A673 (cell line): ENCODE data around the gene POMT2. TPM values are rescaled to one million over a fixed set of nuclear protein-coding genes. Genes with fewer than 3 reads are reported as not detected.

Source experiments
- BruUV-seq: library from RNA; stranded (reverse); fragments of 400-500 nt; replicated peaks from 2 replicates; lab custom pipeline; 2021; lab: Mats Ljungman, UMichigan
- CTCF ChIA-PET: fragments of 300-600 bp; sonication (Branson Sonifier 250); formaldehyde crosslinking; loops from one replicate; lab custom pipeline; 2022; ENCODE audit warnings: antibody characterized with exemption; lab: Charles Lee
- POLR2A ChIA-PET: fragments of 300-600 bp; sonication (Branson Sonifier 250); formaldehyde crosslinking; loops from one replicate; lab custom pipeline; 2022; ENCODE audit warnings: antibody characterized with exemption; ENCODE audit not compliant: low non-redundant PET; lab: Charles Lee
- DNase-seq: peaks from one replicate; pipeline ENCODE4 v3.0.0-alpha.2; 2015; ENCODE audit warnings: low spot score
- H3K27ac ChIP-seq: fragments of 200-600 bp; sonication (generic); 2 replicates; pipeline ENCODE4 v1.5.1; 2016; ENCODE audit warnings: mixed run types, low read depth, mild to moderate bottlenecking, mixed read lengths, antibody characterized with exemption, low read length; ENCODE audit not compliant: poor library complexity, severe bottlenecking
- H3K27me3 ChIP-seq: fragments of 200-600 bp; sonication (generic); replicated peaks from 2 replicates; pipeline ENCODE4 v1.6.1; 2017; ENCODE audit warnings: mixed run types, low read depth, mild to moderate bottlenecking, mixed read lengths, antibody characterized with exemption, low read length; ENCODE audit not compliant: insufficient read depth, poor library complexity
- H3K36me3 ChIP-seq: fragments of 200-600 bp; sonication (generic); 2 replicates; pipeline ENCODE4 v1.6.1; 2016; ENCODE audit warnings: mixed run types, mild to moderate bottlenecking, mixed read lengths, antibody characterized with exemption, low read length; ENCODE audit not compliant: insufficient read depth, poor library complexity, severe bottlenecking
- H3K4me1 ChIP-seq: fragments of 200-600 bp; sonication (generic); 2 replicates; pipeline ENCODE4 v1.6.1; 2017; ENCODE audit warnings: mixed run types, mild to moderate bottlenecking, mixed read lengths, antibody characterized with exemption, low read length; ENCODE audit not compliant: insufficient read depth, poor library complexity, severe bottlenecking
- H3K4me3 ChIP-seq: fragments of 200-600 bp; sonication (generic); 2 replicates; pipeline ENCODE4 v1.5.1; 2016; ENCODE audit warnings: low read depth, mixed run types, mild to moderate bottlenecking, mixed read lengths, low read length; ENCODE audit not compliant: poor library complexity, severe bottlenecking
- H3K9me3 ChIP-seq: fragments of 200-600 bp; sonication (generic); 2 replicates; pipeline ENCODE4 v1.6.1; 2016; ENCODE audit warnings: mixed run types, low read depth, mild to moderate bottlenecking, mixed read lengths, antibody characterized with exemption, low read length; ENCODE audit not compliant: poor library complexity, severe bottlenecking
- CTCF ChIP-seq: fragments of 300-800, 200-600 bp; sonication (generic); conservative IDR thresholded peaks from 2 replicates; pipeline ENCODE4 v1.5.1; 2017; ENCODE audit warnings: low read depth, mild to moderate bottlenecking, antibody characterized with exemption, low read length, moderate library complexity, mixed read lengths
- EZH2 ChIP-seq: fragments of 200-600 bp; sonication (generic); IDR thresholded peaks from 2 replicates; pipeline ENCODE4 v1.6.1; 2017; ENCODE audit warnings: borderline replicate concordance, low read depth, mild to moderate bottlenecking, mixed read lengths, antibody characterized with exemption, low read length; ENCODE audit not compliant: poor library complexity, severe bottlenecking
- intact Hi-C: fragments of 100-400 bp; cut with micrococcal nuclease; formaldehyde crosslinking; loops from one replicate; pipeline ENCODE4 v1.10.0; 2022; ENCODE audit not compliant: unreplicated experiment
- microRNA-seq: library from miRNA; unstranded; fragments of <30 nt; microRNA quantifications from one replicate; pipeline ENCODE4 v1.2.0, GENCODE V29; 2021
- total RNA-seq: library from RNA; stranded (reverse); gene quantifications from 2 replicates; pipeline ENCODE4 v1.2.3, GENCODE V29; 2021

Gene POMT2
- total RNA-seq, 1 experiment from 2014 or later, result 55.6 TPM

GRCh38 chr14:77225892-77226557, 94.7 kb downstream of the POMT2 start:
- Histone ChIP-seq H3K27ac (no peak overlapping the region), H3K27me3 (no peaks in the 10 kb centered on the region), H3K9me3 (no peaks in the 10 kb centered on the region), H3K36me3 (no peaks in the 10 kb centered on the region), H3K4me3 (no peak overlapping the region), H3K4me1 (no peaks in the 10 kb centered on the region)
- CTCF ChIA-PET, result no interaction called here
- POLR2A ChIA-PET, result no interaction called here
- intact Hi-C loops, result no loop called here
- TF ChIP-seq CTCF, result no peak
- no peak for TF ChIP-seq EZH2
- no TSS peak for BruUV-seq
- no peak for DNase-seq

GRCh38 chr14:77225254-77225653, 95.4 kb downstream of the POMT2 start:
- TF ChIP-seq CTCF (no peak), EZH2 (no peak)
- Histone ChIP-seq H3K27ac (no peak overlapping the region), H3K36me3 (no peaks in the 10 kb centered on the region), H3K27me3 (no peaks in the 10 kb centered on the region), H3K9me3 (no peaks in the 10 kb centered on the region), H3K4me3 (no peak overlapping the region), H3K4me1 (no peaks in the 10 kb centered on the region)
- ChIA-PET CTCF (interaction anchor here (0.6 kb wide), 1 partner anchor 493 kb away, joined by 5 read pairs; no protein-coding TSS in a partner anchor), POLR2A (no interaction called here)
- BruUV-seq, result no TSS peak
- intact Hi-C loops, result no loop called here
- no peak for DNase-seq

Small RNAs within 50 kb of the gene (microRNA-seq; reads per million reads assigned to microRNA genes)
- not detected for gene MIR1260A

Other genes with a start within 250 kb of the POMT2 start
- gene CIPC, start 222.6 kb downstream of the POMT2 start, total RNA-seq, result 24.8 and 31.1 TPM in 2 replicates
- 0.09 and 0.60 TPM in 2 replicates for gene ZDHHC22, start 179.1 kb downstream of the POMT2 start, total RNA-seq
- gene TMEM63C, start 139.1 kb downstream of the POMT2 start, total RNA-seq, result 0.13 and 0.22 TPM in 2 replicates
- gene NGB, start 49.7 kb downstream of the POMT2 start, total RNA-seq, result not detected in 2 replicates
- gene GSTZ1, start 153 bp upstream of the POMT2 start, total RNA-seq, result 12.7 and 18.5 TPM in 2 replicates
- 21.0 and 22.8 TPM in 2 replicates for gene TMED8, start 56.2 kb upstream of the POMT2 start, total RNA-seq
- gene SAMD15, start 56.5 kb upstream of the POMT2 start, total RNA-seq, result 2.4 and 2.9 TPM in 2 replicates
- 0.58 and 1.0 TPM in 2 replicates for gene NOXRED1, start 102.6 kb upstream of the POMT2 start, total RNA-seq
- 16.7 and 19.8 TPM in 2 replicates for gene VIPAS39, start 136.7 kb upstream of the POMT2 start, total RNA-seq
- gene AHSA1, start 137.2 kb upstream of the POMT2 start, total RNA-seq, result 276 and 375 TPM in 2 replicates
- gene ISM2, start 177.9 kb upstream of the POMT2 start, total RNA-seq, result 4.3 and 5.1 TPM in 2 replicates